Measurements from ENCODE around the gene SERPINA5. TPM values are rescaled to one million over a fixed set of nuclear protein-coding genes. Genes with fewer than 3 reads are reported as not detected.

Gene SERPINA5
- total and polyA plus RNA-seq, 10 of the 15 experiments (the other 5 are each of a cell fraction or from before 2014, with no cell fraction given) = 0.90 TPM; not detected in 9

DNA sequence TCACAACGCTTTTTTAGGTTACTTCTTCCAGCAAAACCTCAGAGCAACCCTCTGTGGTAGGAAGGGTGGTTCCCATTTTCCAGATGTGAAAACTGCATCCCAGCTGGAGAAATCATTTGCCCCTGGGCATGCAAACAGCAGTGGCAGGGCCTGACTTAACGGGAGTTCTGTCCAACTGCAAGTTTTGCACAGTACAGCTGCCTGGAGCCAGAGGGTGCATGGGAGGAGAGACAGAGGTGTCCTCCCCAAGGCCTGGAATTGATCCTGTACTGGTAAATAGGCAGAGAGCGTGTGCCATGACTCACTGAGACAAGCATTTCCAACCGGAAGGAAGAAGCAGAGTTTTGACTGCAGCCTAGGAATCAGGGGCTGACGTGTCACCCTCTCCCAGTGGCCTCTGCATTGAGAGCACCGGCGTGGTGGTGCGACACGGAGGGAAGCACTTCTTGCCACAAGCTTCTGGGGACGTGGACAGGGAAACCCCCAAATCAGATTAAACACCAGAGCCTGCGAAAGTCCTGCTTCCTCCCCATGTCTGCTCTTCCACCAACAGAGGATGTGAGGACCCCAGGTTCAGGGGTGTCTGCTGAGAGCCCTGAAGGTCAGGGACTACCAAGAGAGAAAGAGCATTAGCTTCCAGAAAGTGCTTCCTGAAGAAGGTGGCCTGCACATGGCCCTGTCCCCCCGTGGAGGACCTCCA lies 39.0 kb upstream of the SERPINA5 start:
- intact Hi-C loops (cut with micrococcal nuclease; ENCODE audit: unreplicated experiment) (no loop called here), in situ Hi-C loops (cut with MboI) (no loop called here)
- BruUV-seq (replicated peaks) = no TSS peak
- Histone ChIP-seq H3K36me3 (ENCODE audit: control insufficient read depth in 2 of 2, insufficient read depth in 2 of 2, low read length in 1 of 2) (no peaks in the 10 kb centered on the region), H3K4me3 (no peak overlapping the region), H3K79me2 (ENCODE audit: control insufficient read depth, insufficient read depth, low read length) (no peaks in the 10 kb centered on the region), H2AFZ (ENCODE audit: control insufficient read depth, low read depth, low read length) (no peak overlapping the region), H3K27me3 (replicated peaks in 1 of 2; ENCODE audit: control insufficient read depth in 2 of 2, insufficient read depth in 2 of 2, low read length in 1 of 2) (no peaks in the 10 kb centered on the region; a peak in 1 of 4 replicates), H3K27ac (ENCODE audit: control insufficient read depth, insufficient read depth) (no peak overlapping the region), H3K9ac (ENCODE audit: control insufficient read depth, insufficient read depth, low read length) (no peak overlapping the region), H3K4me1 (ENCODE audit: control insufficient read depth, insufficient read depth, low read length) (peaks cover 3% of the 10 kb centered on the region; the same call in 1 of the 2 replicates), H3K9me3 (replicated peaks; ENCODE audit: control insufficient read depth, insufficient read depth, low read length) (peaks cover 2% of the 10 kb centered on the region; the same call in 2 of the 3 replicates), H4K20me1 (ENCODE audit: control insufficient read depth, insufficient read depth) (no peaks in the 10 kb centered on the region), H3K4me2 (ENCODE audit: control insufficient read depth, insufficient read depth) (no peak overlapping the region)
- FAIRE-seq (peak; percentile 59), ATAC-seq (no peak), DNase-seq (ENCODE audit: low read depth, low spot score) (no peak)
- RAD21 ChIA-PET (ENCODE audit: unreplicated experiment) = no interaction called here
- CTCF ChIA-PET = no interaction called here
- POLR2A ChIA-PET = no interaction called here
- TF ChIP-seq FOXM1 (IDR thresholded peaks at IDR 0.05; ENCODE audit: low read depth, low read length) (no peak), MAX (IDR thresholded peaks at IDR 0.05; ENCODE audit: low read depth, low read length) (no peak), ZBTB4 (CRISPR knock-in tag; IDR thresholded peaks at IDR 0.05) (no peak), GATAD2B (conservative IDR thresholded peaks at IDR 0.05; ENCODE audit: low read depth) (no peak), RBBP5 (conservative IDR thresholded peaks at IDR 0.05) (no peak), ASH2L (IDR thresholded peaks at IDR 0.05; ENCODE audit: borderline replicate concordance, low read depth) (no peak), NR2C2 (IDR thresholded peaks at IDR 0.05; ENCODE audit: borderline replicate concordance, control insufficient read depth, insufficient read length, low read depth) (no peak), ETV6 (conservative IDR thresholded peaks at IDR 0.05 in 1 of 2, IDR thresholded peaks at IDR 0.05 in 1 of 2; ENCODE audit: borderline replicate concordance in 1 of 2, low read depth in 1 of 2) (no peak), CBX3 (IDR thresholded peaks at IDR 0.05; ENCODE audit: borderline replicate concordance, low read depth) (no peak), TCF7 (IDR thresholded peaks at IDR 0.05; ENCODE audit: borderline replicate concordance) (no peak), RUNX3 (IDR thresholded peaks at IDR 0.05; ENCODE audit: low read length) (no peak), PML (IDR thresholded peaks at IDR 0.05; ENCODE audit: low read length) (no peak), YBX1 (IDR thresholded peaks at IDR 0.05) (no peak), SMC3 (IDR thresholded peaks at IDR 0.05; ENCODE audit: borderline replicate concordance, low read length) (no peak), PAX8 (IDR thresholded peaks at IDR 0.05) (no peak), ZSCAN29 (IDR thresholded peaks at IDR 0.05) (no peak), NRF1 (conservative IDR thresholded peaks at IDR 0.05; ENCODE audit: low read depth, low read length) (no peak), JUND (IDR thresholded peaks at IDR 0.05; ENCODE audit: low read depth, low read length) (no peak), MEF2A (IDR thresholded peaks at IDR 0.05; ENCODE audit: insufficient read depth, low read depth, low read length) (no peak)
- TF ChIP-seq, protein P1, sequence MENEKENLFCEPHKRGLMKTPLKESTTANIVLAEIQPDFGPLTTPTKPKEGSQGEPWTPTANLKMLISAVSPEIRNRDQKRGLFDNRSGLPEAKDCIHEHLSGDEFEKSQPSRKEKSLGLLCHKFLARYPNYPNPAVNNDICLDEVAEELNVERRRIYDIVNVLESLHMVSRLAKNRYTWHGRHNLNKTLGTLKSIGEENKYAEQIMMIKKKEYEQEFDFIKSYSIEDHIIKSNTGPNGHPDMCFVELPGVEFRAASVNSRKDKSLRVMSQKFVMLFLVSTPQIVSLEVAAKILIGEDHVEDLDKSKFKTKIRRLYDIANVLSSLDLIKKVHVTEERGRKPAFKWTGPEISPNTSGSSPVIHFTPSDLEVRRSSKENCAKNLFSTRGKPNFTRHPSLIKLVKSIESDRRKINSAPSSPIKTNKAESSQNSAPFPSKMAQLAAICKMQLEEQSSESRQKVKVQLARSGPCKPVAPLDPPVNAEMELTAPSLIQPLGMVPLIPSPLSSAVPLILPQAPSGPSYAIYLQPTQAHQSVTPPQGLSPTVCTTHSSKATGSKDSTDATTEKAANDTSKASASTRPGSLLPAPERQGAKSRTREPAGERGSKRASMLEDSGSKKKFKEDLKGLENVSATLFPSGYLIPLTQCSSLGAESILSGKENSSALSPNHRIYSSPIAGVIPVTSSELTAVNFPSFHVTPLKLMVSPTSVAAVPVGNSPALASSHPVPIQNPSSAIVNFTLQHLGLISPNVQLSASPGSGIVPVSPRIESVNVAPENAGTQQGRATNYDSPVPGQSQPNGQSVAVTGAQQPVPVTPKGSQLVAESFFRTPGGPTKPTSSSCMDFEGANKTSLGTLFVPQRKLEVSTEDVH (IDR thresholded peaks at IDR 0.05; ENCODE audit: low read depth, partially characterized antibody) = no peak
- WGBS (ENCODE audit: insufficient coverage, insufficient replicate concordance, low lambda C conversion rate, missing lambda C conversion rate) = 32% methylated on average over 12 of the region's 12 CpGs
- SMC1A ChIA-PET (ENCODE audit: uncharacterized antibody, unreplicated experiment) = no interaction called here
